UCSD-AML1 (cell line): ENCODE data around the gene DEPDC4.
"Not testable (repeated sequence)": the region's sequence is repeated elsewhere in the genome, so short reads cannot be mapped to it uniquely, and the experiment has no call there.

Experiments used
- DNase-seq: peaks from one replicate; lab custom pipeline; 2025; ENCODE audit not compliant: unreplicated experiment; lab: John Stamatoyannopoulos, UW

The DEPDC4 gene

DNA sequence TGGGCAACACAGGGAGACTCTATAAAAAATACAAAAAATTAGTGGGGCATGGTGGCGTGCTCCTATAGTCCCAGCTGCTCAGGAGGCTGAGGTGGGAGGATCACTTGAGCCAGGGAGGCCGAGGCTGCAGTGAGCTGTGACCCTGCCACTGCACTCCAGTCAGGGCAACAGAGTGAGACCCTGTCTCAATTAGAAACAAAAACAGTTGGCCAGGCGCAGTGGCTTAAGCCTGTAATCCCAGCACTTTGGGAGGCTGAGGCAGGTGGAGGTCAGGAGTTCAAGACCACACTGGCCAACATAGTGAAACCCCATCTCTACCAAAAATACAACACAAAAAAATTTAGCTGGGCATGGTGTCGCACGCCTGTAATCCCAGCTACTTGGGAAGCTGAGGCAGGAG, 1.8 kb downstream of the DEPDC4 start:
- DNase-seq = not testable (repeated sequence)

DNA sequence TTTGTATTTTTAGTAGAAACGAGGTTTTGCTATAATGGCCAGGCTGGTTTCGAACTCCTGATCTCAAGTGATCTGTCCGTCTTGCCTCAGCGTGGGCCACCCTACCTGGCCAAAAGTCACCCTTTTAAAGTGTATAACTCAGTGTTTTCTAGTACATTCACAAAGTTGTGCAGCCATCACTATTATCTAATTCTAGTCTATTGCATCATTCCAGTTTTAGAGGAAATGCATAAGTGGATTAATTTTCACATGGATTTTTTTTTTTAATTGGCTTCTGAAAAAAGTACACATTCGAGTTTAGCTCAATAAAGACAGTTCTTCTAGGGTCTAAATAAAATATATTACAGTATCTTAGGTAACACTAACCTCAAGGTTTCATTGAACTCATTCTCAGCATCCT, 3.7 kb downstream of the DEPDC4 start:
- no peak for DNase-seq

DNA sequence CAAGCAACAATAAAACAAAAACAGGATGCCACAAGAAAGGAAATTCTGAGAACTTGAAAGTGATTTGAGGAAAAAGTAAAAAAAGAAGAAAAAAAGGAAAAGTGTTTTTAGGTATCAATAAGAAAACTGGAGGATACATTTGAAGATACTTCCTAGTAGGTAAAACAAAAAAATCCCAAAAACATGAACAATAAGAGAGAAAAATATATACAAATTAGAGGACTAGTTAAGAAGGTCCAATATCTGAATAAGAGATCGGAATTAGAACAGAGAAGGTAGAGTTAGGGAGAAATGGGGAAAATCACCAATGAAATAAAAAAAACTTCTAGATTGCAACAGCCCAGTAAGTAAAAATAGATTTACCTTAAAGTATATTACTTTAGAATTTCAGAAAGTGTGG, 8.8 kb downstream of the DEPDC4 start:
- DNase-seq = no peak

DNA sequence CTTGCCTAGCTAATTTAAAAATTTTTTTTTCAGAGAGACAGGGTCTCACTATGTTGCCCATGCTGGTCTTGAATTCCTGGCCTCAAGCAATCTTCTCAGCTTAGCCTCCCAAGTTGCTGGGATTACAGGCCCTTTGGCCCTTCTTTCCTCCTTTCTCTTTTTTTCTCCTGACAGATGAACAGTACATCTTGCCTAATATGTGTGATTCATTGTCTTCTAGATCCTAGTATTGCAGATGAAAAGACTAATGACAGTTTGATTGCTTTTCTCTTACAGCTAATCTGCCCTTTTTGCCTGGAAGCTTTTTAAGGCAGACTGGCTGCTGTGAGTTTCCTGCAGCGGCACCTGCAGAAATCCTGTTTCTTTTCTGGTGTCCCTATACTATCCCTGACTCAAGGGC, 12.0 kb downstream of the DEPDC4 start:
- DNase-seq = no peak

DNA sequence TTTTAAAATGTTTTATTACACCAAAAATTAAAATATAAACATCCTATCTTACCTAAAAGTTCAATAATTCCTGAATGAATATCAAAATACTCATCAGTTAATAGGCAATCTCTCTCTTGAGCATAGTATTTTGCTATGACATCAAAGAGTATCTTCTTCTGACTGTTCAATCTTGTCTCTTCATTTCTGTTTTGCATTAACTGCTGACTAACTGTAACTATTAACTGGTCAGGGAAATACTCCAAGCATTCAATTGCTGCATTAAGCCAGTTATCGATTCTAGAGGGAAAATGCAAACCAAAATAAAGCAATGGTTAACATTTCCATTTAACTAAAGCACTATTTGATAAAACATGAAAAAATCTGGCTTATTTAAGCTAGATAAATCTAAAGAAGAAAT, 13.4 kb downstream of the DEPDC4 start:
- DNase-seq = no peak

DNA sequence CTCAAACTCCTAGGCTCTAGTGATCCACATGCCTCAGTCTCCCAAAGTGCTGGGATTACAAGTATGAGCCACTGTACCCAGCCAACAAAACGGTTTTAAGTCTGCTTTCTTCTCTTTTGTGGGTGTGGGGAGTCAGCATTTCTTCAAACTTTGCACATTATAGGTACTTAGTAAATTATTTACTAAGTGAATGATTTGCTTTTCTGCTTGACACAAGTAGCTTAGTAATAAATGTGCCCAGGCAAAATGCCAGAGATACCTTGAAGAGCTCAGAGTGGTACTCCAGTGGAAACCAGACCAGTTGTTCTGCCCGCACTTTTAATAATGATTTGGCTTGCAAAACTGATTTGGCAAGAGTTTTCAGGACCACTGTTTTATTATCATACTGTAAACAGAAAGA, 15.0 kb downstream of the DEPDC4 start:
- no peak for DNase-seq

DNA sequence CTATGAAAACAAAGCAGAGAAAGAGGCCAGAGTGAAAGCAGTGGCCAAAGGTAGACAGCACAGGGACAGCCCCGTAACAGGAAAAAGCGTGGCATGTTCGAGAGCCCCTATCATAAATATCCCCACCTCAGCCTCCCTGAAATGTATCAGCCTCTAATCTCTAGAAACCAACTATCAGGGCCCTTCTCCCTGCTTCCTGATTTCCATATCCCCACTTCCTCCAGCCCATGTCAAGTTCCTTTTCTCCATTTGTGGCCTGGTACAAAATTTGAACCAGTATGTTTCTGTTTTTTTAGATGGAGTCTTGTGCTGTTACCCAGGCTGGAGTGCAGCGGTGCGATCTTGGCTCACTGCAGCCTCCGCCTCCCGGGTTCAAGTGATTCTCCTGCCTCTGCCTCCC, 16.9 kb downstream of the DEPDC4 start:
- peak; percentile 14 for DNase-seq

DNA sequence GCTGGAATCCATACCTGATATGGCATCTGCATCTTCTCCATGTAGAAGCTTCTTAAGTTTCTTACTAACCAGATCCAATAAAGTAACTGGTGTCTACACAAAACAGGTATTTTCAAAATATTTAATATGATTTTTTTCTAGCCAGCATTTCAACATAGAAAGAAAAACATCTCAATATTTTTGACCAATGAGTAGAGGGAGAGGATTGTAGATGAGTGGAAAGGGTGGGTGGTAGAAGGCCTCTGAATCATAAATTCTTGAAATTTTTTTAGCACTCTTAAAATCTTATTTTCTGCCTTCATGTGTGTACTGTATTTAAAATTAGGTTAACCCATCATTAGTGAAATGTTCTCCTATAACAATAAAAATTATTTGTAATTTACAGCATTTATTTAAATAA, 18.0 kb downstream of the DEPDC4 start:
- no peak for DNase-seq

DNA sequence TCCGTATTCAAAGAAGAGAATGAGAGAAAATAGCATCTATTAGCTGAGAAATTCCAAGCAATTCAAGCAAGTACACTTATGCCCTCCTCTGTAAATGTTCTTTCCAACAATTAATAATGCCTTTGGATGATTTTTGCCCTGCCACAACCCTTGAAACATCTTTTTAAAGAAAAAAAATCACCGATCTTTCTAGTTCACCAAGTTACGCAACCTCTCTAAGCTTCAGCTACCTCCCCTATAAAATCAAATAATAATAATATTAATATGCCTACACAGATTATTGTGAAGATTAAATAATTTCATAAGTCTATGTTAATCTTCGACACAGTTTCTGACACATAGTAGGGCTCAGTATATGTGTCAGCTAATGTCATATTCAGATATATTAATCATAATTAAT, 19.1 kb downstream of the DEPDC4 start:
- no peak for DNase-seq

DNA sequence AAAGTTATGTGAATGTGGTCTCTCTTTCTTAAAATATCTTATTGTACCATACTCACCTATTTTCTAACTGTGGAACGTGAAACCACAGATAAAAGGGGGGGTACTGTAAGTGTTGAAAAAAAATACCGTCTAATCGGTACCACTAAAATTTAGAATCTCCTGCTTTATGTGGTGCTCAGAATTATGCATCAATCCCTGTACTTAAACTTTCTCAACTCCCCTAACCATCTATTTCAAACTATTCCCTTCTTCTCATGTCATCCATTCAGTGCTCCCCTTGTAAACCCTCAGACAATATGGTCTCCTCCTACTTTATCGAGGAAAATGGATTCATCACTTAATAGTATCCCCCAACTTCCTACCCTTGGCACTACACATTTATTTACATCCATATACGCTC, 23.7 kb downstream of the DEPDC4 start:
- DNase-seq = no peak

DNA sequence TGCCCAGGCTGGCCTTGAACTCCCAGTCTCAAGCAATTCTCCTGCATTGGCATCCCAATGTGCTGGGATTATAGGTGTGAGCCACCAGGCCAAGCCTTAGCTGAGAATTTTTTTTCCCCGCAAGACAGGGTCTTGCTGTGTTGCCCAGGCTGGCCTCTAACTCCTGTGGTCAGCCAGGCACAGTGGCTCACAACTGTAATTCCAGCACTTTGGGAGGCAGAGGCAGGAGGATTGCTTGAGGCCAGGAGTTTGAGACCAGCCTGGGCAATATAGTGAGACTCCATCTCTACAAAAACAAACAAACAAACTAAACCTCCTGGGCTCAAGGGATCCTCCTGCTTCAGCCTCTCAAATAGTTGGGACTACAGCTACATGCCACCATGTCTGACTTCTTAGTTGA, 27.3 kb downstream of the DEPDC4 start:
- DNase-seq = no peak

DNA sequence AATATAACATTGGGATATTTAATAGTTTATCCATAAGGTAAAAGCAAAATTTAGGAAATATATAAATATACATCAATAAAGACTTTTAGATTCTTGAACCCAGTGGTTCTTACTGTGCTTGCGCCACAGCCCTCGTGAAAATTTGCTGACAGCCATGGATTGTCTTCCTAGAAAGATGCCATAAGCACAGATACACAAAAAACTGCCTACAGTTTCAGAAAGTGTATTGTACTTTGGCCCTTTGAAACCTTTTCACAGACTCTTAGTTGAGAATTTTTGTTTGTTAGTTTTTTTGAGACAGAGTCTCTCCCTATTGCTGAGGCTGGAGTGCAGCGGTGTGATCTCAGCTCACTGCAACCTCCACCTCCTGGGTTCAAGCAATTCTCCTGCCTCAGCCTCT, 28.1 kb downstream of the DEPDC4 start:
- DNase-seq = no peak

DNA sequence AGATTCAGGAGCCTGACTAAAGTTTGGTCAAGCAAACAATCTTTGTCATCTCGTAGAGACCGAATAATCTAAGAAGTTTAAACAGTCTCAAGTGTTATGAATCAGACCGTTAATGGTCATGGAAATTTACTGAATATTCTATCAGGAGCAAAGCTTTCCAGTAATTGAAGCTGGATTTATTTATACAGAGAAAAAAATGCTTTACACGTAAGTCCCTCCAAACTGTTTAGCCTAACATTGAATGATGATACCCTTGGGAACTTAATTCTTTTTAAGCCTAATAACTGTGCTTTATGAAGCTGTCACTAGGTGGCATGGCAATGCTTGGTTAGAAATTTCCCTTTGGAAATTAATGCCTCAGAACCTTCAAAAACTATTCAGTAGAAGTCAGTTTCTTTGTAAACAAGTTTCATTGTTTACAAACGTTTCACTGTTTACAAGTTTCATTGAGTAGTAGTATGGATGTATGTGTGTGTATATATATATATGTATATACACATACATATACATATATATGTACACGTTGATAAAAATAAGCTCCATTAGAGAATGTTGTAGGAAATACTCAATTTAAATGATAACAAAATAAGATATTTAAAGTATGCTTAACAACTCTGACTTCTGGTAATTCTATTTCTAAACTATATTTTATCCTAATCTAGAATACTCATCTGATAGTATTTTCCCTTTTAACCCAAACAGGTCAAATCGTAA, 32.1 kb downstream of the DEPDC4 start:
- no peak for DNase-seq

DNA sequence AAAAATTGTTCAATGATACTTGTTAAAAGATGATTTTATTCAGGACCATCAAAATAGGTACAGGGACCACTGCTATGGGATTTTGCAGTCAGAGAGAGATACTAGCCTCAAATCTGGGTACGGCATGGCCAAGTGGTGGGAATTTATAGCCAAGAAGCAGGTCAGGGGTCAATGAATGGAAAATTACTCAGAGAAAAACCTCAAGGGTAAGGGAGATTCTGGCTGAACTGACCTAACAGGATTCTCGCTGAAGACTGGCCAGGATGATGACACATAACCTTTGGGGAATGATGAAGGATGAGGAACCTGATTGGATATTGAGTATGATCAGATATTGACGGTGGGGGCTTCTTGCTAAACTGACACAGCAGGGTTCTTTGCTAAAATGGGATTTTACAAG, 32.7 kb downstream of the DEPDC4 start:
- DNase-seq = no peak

DNA sequence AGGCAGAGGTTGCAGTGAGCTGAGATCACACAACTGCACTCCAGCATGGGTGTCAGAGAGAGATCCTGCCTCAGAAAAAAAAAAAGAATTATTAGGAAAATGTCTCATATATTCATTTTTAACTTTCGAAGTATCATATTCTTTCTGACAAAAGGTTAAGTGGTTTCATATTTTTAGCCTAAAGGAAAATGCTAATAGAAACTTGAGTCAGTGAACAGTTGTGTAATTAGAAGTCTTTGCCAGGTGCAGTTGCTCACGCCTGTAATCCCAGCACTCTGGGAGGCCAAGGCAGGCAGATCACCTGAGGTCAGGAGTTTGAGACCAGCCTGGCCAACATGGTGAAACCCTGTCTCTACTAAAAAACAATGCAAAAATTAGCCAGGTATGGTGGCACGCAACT, 35.0 kb downstream of the DEPDC4 start:
- DNase-seq = not testable (repeated sequence)

DNA sequence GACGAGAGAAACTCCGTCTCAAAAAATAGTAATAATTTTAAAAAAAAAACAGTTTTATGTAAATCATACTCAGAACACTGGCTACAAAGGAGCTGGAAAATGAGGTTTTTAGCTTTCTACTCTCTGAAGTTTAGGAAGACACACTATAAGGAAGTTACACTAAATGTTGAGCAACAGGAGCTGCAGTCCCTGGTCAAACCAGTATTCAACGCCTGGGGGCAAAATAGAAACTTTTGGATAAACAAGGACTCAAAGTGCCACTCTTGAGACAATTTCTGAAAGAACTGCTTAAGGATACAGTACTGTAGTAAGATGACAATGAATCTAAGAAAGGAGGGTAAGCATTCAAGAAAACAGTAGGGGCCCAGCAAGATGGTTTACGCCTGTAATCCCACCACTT, 37.0 kb downstream of the DEPDC4 start:
- DNase-seq = no peak

DNA sequence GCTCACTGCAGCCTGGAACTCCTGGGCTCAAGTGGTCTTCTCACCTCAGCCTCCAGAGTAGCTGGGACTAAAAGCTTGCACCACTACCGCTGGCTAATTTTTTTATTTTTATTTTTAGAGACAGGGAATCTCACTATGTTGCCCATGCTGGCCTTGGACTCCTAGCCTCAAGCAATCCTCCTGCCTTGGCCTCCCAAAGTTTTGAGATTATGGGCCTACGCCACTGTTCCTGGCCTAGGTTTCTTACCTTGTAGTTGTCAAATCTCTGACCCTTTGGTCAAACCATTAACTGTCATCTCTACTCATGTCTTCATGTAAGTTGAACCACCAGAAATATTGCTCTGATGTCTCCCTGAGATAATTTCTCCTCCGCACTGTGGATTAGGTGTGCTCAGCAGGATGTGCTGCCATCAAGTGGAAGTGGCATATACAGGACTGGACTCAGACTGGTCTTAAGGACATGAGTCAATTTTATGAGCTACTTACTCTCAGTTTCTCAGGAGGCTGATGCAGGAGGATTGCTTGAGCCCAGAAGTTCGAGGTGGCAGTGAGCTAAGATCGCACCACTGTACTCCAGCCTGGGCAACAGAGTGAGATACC, 37.7 kb downstream of the DEPDC4 start:
- DNase-seq = peak; percentile 9

DNA sequence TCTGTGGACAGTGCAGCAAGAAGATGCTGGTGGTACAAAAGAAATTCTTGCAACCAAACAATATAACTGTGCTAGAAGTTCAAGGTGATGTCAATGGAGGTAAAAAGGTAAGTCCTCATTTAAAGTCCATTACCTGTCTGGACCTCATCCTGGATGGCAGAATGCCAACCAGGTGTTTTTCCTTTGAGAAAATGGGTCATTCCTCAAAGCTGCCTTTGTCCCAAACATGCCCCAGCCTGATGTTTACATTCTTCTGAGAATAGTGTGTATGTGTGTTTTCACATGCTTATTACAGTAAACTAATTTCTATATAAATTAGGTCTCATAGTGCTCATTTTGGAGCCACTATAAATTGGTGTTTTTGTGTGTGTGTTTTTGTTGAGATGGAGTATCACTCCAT, 41.4 kb downstream of the DEPDC4 start:
- DNase-seq = no peak

DNA sequence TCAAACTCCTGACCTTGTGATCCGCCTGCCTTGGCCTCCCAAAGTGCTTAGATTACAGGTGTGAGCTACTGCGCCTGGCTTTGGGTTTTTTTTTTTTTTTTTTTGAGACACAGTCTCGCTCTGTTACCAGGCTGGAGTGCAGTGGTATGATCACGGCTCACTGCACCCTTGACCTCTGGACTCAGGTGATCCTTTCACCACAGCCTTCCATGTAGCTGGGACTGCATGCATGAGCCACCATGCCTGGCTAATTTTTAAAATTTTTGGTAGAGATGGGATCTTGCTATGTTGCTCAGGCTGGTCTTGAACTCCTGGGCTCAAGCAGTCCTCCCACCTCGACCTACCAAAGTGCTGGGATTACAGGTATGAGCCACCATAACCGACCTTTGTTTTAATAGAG, 44.7 kb downstream of the DEPDC4 start:
- not testable (repeated sequence) for DNase-seq

DNA sequence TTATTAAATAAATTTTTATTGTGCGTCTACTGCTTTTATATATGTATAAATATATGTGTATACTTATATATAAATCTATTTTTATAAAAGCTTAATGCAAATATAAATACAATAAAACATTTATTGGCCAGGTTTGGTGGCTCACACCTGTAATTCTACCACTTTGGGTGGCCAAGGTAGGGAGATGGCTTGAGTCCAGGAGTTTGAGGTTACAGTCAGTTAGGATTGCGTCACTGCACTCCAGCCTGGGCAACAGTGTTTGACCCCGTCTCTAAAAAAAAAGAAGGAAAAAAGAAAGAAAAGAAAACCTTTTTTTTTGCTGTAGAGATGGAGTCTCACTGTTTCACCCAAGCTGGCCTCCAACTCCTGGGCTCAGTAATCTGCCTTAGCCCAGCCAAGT, 45.4 kb downstream of the DEPDC4 start:
- DNase-seq = no peak

DNA sequence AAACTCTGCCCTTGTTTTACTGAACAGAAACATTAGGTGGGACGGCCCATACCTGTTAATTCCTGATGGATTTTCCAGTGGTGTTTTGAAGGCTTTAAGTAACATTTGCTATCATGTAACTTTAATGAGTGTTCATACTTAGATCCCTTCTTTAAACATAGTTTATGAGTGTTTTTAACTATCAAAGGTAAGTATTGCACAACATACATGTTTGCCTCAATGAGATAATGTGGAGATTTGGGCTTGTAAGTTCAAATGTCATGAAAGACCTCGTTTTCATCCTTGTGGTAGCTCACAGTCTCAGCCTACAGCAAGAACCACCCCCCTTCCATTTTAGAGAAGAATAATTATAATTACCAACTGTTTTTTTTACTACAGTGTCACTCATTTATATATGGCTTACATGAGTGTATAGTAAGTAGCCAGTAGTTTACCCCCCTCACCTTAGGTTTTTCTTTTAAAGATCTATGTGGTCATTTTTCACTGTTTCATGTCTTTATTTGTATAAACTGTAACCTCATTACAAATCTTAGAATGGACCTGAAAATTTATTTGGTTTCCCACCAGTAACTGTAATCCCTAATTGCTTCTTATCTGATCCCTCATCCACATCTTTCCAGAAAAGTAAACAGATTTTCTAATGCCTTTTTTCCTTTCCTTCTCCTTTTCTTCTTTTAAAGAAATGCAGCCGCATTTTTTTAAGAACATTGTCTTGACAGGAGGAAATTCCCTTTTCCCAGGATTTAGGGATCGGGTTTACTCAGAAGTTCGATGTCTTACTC, 47.4 kb downstream of the DEPDC4 start:
- no peak for DNase-seq

DNA sequence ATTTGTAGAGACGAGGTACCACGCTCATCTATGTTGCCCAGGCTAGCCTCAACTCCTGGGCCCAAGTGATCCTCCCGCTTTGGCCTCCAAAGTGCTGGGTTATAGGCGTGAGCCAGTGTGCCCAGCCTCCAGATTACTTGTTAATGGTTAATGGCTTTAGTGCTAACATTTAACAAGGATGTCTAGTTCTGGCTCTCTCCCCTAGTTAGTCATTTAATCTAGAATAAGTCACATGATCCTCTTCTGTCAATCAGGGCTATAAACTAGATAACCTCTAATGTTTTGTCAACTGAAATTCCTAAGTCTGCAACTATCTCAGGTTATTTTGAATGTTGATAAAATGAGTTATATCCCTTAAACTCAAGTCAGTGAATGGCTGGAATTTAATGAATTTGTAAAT, 50.5 kb downstream of the DEPDC4 start:
- DNase-seq = no peak
